ENCODE measurements around the gene APP.
"Not testable (repeated sequence)": the region's sequence is repeated elsewhere in the genome, so short reads cannot be mapped to it uniquely, and the experiment has no call there.

APP gene

DNA sequence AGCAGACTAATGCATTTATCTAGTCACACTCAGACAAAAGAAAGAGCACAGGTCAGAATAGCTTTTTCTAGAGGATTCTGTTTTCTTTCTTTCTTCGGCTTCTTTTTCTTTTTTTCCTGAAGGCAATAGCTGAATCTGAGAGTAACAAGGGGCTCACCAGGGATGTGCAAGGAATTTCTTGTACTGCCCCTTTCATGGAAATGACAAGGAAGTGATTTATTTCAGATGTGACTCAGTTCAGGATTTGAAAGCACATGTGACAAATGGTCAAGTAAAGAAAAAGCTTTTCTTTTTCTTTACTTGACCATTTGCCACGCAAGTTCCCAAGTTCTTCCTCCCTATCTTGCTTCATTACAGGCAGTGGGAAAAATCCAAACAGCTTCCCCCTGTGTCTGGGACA lies 233.8 kb downstream of the APP start:
- DNase-seq (ENCODE audit: low read depth) = no peak

DNA sequence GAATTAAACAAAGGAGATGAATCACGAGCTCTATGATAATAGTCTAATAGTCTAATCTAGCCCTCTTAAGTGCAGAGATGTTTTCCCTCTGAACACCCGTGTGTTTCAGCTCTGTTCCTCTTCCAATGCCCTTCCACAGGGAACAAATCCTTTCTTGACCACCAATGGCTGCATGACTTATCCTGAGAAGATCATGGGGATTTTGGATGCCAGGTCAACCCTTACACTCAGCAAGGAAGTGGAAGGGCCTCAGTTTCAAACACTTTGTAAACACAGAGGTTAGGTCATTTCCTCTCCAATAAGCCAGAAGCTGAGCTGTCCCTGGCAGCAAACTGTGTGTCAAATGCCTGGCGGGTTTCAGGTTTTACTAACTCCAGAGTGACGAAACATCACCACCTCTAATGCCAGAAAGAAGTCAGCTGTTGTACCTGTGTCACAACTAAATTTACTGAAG lies 235.8 kb downstream of the APP start:
- no peak for DNase-seq (ENCODE audit: low read depth)

DNA sequence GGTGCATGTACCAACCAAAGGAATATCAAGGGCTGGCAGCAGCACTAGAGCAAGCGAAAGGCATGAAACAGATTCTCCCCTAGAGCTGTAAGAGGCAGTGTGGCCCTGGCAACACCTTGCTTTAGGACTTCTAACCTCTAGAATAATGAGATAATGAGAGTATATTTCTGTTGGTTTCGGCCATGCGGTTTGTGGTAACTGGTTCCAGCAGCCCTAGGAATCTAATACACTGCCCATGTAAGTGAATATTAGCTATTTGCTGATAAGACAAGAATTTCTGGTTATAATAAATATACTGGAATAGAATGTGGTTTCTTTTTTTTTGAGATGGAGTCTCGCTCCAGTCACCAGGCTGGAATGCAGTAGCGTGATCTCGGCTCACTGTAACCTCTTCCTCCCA lies 236.4 kb downstream of the APP start:
- no peak for DNase-seq (ENCODE audit: low read depth)

DNA sequence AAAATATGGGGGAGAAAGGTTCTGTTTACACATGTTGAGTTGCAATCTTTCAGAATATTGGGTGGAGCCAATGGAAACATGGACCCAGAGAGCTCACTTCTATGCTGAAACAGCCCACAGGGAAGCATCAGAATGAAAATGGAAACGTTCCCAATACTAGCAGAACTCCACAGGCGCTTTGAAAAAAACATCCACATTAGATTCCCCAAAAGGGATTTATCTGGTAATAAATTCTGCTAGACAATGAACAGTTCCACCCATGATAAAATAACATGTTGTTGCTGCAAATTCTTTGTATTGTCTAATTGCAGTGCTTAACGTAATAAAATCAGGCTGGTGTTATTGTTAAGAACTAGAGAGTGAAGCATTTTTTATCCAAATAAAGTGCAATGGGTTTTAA lies 238.8 kb downstream of the APP start:
- DNase-seq (ENCODE audit: low read depth) = no peak

DNA sequence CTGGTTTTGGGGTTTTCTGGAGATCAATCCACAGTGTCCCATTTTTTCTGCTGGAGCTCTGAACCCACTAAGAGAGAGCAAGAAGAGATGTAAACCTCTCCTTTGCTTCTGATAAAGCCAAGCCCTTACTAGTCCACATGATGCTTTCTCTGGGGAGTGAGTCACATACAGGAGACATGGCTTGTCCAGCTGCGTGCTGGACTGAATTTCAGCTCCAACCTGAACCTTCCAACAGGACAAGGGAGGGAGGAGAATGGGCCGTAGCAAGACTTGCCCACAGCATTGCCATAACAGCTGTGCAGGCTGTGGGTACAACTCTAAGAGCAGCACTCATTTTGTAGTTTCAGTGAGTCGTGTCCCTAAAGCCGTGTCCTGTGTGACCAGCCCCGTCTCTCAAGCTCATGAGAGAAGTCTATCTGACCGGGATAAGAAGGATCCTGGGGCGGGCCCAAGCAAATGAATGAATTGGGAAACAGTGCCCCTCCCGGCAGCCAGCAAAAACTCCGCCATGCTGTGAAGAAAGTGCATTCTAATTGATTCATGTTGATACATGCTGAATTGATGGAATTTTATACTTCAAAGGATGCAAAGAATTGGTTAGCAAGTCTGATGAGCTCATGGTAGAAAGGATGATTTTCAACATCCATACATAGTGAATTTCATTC lies 240.6 kb downstream of the APP start:
- no peak for DNase-seq (ENCODE audit: low read depth)

DNA sequence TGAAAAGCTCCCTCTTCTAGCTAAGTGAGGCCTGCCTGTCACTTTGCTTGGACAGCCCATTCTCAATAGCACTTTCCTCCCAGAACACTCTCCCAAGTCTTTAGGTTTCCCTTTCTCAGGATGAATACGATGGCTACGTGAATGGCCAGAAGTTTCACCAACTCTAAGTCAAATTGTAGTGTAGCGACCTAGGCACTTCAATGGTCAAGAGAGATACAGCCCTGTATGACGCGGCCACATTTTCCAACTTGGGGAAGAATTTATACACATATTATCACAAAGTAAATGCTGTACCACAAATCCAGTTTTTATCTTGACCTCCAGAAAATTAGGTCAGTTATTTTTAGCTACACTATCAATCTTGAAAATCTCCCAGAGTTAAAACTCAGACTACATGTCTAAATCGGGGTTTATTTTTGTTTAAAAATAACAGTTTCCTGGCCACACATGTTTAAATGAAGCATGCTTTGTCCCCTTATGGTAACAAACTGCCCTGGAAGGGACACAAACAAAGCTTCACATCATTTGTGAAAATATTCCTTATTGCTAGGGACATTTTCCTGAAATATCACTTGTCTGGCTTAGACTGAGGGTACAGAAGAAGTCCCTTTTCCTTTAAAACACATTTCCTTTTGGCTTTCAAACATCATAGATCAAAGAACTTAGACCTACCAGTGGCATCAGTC lies 243.2 kb downstream of the APP start:
- no peak for DNase-seq (ENCODE audit: low read depth)

DNA sequence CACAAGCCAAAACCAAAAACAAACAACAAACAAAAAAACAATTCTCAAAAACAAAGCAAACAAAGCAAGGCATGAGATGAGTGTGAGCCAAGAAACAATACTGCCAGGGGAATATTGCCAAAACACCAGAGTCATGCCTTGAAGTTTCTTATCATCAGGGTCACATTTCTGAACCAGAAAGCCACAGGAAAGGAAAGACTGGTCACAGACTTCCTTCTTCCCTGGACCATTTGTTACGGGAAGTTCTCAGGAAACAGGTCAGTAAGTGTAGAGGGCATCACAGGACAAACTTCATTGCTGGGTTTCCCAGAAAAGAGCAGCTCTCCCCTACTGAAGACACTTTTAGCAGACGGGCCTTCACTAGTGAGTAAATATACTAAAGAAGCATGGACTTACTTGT lies 244.6 kb downstream of the APP start:
- DNase-seq (ENCODE audit: low read depth) = no peak

DNA sequence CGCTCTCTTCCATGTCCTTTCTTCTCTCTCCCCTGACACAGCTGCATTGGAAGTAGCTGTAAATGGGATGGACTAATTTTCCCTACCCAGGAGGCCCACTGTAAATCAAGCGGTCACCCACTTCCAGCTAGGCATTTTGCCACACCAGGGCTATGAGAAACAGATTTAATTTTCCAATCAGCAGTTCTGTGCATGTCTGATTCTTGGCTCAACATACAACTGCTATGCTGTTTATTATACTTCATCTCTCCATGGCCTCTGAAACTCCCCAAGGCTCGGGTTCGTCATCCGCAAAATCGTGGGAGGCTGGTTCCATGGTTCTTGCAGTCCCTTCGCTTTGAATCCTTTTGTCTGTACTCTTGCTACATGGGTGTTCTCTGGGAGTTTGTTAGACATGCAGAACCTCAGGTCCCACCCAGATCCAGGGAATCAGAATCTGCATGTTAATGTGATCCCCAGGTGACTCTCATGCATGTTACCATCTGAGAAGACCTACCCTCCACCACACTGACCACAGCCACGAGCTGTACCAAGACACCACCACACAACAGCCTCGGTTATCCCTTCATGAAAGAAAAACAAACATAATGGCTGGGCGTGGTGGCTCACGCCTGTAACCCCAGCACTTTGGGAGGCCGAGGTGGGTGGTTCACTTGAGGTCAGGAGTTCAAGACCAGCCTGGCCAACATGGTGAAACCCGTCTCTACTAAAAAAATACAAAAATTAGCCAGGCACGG lies 245.3 kb downstream of the APP start:
- no peak for DNase-seq (ENCODE audit: low read depth)

DNA sequence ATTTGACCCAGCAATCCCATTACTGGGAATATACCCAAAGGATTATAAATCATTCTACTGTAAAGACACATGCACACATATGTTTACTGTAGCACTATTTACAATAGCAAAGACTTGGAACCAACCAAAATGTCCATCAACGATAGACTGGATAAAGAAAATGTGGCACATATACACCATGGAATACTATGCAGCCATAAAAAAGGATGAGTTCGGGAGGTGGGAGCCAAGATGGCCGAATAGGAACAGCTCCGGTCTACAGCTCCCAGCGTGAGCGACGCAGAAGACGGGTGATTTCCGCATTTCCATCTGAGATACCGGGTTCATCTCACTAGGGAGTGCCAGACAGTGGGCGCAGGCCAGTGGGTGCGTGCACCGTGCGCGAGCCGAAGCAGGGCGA lies 252.4 kb downstream of the APP start:
- not testable (repeated sequence) for DNase-seq (ENCODE audit: low read depth)

DNA sequence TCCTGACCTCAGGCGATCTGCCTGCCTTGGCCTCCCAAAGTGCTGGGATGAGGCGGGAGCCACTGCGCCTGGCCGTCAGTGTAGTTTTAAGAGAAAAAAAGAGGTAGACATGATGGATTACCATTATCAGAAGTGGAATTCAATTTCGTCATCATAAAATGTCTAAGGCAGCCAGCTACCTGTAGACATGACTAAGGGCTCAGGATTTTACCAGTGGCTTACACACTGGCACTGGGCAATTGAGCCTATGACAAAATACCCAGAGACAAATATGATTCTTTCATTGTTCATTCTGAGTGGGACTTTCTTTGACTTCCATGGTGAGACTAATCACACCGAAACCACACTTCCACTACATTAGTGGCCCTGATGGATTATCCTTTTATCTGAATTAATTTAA lies 254.3 kb downstream of the APP start:
- DNase-seq (ENCODE audit: low read depth) = no peak

DNA sequence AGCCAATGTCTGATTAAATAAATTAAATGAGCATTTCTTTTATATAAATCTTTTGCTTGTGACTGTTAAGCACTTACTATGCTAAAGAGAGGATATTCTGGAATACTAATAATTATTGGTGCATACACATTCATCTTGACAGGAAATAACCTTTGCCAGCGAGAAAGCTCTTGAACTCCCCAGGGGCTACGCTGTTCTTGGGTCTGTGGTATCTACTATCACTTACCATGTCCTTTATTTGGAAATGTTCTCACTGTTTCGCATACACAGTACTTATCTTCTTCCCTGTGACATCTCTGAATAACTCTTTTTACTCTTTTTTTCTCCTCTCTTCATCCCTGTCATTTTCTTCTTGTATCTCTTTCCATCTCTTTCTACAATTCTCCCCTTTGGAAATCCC lies 257.1 kb downstream of the APP start:
- DNase-seq (ENCODE audit: low read depth) = no peak

DNA sequence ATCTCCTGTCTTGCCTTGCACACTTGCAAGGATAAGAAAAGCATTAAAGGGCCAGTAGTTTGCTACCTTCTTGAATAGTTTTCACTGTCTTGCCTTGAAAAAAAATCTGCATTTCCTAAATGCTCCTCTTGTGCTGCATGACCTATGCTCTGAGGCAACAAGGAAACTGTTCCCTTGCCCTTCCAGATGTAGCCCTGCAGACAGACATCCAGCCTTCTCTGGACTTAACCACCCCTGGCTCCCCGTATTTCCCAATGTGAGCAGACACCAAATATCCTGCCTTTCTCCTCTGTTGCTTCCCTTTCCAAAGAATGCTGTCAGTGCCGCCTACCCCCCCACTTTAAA lies 258.2 kb downstream of the APP start:
- no peak for DNase-seq (ENCODE audit: low read depth)

DNA sequence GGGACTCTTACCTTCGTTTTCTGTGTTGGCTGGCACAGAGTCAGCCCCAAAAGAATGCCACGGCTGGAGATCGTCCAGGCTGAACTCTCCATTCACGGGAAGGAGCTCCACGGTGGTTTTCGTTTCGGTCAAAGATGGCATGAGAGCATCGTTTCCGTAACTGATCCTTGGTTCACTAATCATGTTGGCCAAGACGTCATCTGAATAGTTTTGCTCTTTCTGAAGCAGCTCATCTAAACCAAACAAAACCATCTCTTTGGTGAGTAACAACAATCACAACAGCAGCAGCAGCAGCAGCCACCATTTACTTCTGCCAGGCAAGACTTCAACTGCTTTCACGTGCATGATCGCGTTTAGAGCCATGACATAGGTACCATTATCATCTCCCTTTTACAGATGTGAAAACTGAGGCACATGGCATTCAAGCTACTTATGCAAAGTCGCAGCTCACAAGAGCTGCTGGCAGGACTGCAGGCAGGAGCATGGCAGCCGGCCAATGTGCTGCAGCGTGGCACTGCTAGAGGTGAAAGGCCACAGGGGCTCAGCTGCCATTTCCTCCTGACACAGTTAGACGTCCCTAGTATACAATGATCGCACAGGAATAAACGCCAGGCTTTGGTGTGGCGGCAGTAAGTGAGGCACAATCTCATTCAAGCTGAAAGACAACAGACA lies 258.7 kb downstream of the APP start:
- no peak for DNase-seq (ENCODE audit: low read depth)

DNA sequence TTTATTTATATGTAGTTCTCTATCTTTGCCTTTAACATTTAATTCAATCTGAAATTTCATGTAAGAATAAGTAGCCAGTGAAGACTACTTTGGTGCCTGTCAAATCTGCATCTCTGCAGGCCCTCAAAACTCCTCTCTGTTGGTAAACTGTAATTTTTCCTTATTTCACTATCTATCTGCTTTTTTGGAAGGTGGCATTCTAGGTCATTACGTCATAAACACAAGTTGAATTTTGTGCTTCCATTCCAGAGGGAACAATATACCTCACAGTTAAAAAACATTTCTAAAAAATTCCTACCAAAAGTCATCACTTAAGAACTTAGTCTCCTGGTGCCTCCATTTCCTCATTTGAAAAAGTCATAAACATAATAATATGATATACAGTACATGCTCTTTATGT lies 259.8 kb downstream of the APP start:
- no peak for DNase-seq (ENCODE audit: low read depth)

DNA sequence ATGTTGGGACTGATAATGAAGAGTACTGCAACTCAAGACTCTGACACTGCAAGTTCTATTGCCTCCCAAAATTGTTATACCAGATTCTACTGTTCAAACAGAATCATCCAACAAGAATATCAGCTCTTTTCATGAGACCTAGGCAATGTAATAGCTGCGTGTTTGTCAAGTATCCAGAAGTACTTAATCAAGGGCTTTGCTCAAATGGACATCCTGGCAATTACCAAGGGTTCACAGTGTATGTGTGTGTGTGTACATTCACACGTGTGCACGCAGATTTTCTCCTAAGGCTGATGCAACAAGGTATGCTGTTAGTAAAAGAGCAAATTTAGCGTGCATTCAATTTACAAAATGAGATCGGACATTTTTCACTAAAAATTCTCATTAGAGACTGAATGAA lies 261.2 kb downstream of the APP start:
- DNase-seq (ENCODE audit: low read depth) = no peak

DNA sequence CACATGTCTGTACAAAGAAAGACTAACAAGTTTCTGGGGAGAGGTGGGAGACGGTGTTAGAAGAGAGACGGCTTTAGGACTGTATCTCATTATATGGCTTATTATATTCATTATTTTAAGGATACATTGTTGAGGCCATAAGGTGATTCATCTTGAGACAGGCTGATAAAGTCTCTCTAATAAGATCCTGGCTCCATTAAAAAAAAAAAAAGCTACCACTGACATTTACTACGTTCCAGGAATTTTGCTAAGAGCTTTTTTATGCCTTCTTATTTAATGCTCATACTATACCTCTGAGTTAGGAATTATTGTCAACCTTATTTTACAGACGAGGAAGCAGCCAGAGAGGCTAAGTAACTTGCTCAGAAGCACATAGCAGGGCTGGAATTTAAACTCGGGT lies 262.1 kb downstream of the APP start:
- no peak for DNase-seq (ENCODE audit: low read depth)

DNA sequence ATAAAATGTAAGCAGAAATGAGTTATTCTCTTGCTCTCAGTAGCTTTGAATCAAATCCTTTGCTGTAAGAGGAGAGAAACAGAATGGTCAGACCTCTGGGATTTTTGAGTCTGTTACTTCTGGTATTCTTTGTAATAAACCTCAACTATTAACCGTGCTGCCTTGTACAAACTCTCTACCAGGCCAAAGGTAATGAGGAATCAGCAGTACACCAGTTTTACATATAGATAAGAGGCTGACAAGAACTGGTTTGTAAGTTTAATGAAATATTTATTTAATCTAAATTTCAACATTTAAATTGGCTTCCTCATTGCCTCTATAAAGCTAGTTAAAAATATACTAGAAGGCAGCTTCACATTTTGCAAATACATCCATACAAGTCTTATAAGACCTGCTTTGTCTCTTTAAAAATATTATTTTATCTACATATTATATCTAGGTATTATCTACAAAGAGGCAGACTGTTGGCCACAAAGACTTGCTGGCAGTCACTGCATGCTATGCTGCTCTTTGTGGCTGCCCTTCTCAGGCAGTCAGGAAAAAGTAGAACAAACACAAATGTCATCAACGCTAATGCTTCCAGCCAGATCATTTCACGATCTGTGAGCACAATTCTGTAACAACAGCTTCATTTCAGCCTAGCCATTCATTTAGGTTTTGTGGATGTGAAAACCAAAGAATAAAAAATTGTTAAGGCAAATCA lies 262.8 kb downstream of the APP start:
- DNase-seq (ENCODE audit: low read depth) = no peak

DNA sequence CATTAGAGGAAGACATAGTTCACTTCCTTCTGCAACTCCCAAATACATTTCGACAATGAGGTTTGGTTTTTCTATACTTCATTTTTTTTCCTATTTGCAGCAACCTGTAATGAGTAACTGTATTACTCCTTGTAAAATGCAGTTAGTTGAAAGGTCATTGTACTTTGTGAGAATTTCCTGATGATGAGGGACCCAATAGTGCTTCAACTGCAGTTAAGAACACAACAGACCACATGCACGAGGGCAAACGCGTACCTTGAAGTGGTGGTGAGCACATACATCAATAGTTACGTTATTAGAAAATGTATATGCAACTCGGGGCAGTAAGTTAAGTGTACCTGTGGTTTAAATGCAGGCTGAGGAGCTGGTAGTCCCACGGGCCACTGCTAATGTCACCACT lies 264.0 kb downstream of the APP start:
- no peak for DNase-seq (ENCODE audit: low read depth)

DNA sequence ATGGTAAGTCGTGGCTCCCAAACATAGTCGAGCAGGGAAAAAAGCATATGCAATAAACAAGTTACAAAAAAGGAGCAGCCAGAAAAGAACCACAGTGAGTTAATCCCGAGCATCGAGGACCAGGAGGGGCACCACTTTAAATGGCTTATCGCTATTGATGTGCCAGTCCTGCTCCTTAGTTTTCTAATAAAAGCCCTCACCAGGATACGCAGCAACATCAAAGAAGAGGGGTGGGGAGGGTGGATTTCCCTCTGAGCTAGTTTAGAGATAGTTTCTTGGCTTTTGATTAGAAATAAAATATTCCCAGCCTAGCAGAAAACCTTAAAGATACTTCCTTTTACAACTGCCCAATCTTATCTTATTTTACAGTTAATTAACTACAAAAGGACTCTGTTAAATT lies 265.4 kb downstream of the APP start:
- DNase-seq (ENCODE audit: low read depth) = no peak

DNA sequence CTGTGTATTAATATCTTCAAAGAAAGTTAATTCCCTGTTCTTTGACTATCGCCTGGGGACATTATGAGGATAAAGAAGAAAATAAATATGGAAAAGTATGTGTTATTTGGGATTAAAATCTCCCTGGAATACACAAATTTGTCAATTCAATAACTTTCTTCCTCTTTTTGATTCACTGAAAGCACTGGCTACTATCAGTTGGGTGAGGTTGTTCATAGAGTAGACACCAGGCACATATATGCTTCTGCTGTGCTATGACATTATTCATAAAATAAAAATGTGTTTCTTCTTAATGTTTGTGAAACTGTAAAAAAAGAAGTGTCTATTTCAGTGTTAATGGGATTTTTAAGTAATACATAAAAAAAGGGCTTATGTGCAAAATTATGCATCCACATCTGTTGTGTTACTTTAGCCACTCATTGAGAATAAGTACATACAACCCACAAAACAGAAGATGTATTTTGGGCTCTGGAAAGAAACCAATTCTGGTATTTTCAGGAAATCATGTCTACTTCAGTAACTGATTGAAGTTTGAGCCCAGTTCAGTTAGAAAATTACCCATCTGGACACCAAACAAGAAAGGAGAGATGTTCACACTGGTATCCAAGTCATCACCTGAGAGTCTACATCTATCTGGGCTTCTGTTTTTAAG lies 266.4 kb downstream of the APP start:
- DNase-seq (ENCODE audit: low read depth) = no peak

DNA sequence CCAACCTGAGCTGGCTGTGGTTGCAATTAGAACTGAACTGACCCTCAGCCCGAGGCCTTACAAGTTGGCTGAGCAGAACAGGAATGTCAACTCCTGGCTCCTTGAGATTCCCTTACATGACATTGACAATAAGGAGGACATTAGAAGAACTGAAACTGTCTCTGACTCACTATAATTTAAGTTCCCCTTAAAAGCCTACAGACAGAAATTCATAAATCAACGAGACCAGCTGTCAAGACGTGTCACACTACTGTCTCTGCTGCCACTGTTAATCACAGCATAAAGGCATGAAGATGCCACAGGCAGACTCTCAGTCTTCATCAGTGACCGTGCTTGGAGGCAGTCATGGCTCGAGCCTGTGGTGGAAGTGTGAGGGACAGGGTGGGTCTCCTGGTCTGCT lies 267.0 kb downstream of the APP start:
- DNase-seq (ENCODE audit: low read depth) = no peak
